ENCODE data around the gene MKNK2. TPM values are rescaled to one million over a fixed set of nuclear protein-coding genes. Genes with fewer than 3 reads are reported as not detected.

Gene MKNK2
- total RNA-seq, 4 donors from 2014 or later, result 126 to 265 (median 152) TPM

DNA sequence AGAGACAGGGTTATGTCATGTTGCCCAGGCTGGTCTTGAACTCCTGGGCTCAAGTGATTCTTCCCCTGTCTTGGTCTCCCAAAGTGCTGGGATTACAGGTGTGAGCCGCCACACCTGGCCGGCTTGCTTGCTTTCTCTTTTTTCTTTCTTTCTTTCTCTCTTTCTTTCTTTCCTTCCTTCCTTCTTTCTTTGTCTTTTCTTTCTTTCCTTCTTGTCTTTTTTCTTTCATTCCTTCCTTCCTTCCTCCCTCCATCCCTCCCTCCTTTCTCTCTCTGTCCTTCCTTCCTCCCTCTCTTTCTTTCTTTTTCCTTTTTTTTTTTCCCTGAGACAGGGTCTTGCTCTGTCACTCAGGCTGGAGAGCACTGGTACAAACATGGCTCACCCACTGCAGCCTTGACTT is 28.8 kb downstream of the MKNK2 start:
- Histone ChIP-seq H3K4me3 (no peak overlapping the region), H3K4me1 (peaks cover 0 to 13% (median 4%) of the 10 kb centered on the region in 4 donors), H3K27ac (no peak overlapping the region), H3K36me3 (no peaks in the 10 kb centered on the region), H3K9me3 (peaks cover 0 to 4% (median 0%) of the 10 kb centered on the region in 4 donors), H3K27me3 (no peaks in the 10 kb centered on the region)
- TF ChIP-seq POLR2A (IDR thresholded peaks at IDR 0.05) (no peak), EP300 (IDR thresholded peaks at IDR 0.05) (no peak)
- TF ChIP-seq, protein P1, sequence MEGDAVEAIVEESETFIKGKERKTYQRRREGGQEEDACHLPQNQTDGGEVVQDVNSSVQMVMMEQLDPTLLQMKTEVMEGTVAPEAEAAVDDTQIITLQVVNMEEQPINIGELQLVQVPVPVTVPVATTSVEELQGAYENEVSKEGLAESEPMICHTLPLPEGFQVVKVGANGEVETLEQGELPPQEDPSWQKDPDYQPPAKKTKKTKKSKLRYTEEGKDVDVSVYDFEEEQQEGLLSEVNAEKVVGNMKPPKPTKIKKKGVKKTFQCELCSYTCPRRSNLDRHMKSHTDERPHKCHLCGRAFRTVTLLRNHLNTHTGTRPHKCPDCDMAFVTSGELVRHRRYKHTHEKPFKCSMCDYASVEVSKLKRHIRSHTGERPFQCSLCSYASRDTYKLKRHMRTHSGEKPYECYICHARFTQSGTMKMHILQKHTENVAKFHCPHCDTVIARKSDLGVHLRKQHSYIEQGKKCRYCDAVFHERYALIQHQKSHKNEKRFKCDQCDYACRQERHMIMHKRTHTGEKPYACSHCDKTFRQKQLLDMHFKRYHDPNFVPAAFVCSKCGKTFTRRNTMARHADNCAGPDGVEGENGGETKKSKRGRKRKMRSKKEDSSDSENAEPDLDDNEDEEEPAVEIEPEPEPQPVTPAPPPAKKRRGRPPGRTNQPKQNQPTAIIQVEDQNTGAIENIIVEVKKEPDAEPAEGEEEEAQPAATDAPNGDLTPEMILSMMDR (IDR thresholded peaks at IDR 0.05), result no peak
- no peak for DNase-seq (ENCODE audit: low spot score in 2 of 2)
- WGBS, 2 donors, result 90 to 98% methylated on average over 2 of the region's 2 CpGs

DNA sequence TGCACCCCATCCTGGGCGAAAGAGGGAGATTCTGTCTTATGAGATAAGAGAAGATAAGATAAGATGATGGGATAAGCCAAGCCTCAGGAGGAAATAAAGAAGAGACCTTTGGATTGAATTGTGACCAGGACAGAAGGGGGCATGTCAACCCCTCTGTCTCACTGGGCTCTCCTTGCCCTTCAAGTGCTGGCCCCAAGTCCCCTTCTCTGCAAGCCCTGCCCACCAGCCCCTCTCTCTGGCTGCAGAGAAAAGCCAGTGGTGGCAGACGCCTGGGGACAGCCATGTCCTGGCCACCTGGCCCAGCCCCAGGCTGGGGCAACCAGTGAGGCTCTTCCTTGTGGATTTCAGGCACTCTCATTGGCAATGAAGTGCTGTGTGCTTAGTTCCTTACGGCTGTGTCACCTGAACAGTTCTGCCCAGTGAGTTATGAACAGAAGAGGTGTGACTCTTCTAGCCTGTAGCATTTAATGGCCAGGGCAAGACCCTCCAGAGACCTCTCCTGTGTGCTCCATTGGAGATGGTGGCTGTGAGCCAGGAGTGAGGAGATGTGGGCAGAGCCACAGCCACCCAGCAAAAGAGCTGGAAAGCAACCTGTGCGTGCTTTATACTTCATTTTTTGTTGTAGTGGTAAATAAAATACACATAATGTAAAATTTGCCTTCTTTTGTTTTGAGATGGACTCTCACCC is 29.4 kb downstream of the MKNK2 start:
- no peak for TF ChIP-seq EP300 (IDR thresholded peaks at IDR 0.05)
- peaks cover 0 to 4% (median 0%) of the 10 kb centered on the region in 4 donors for H3K9me3 ChIP-seq
- peak overlapping the region in 2 of 4 donors; percentile 25 to 55 for H3K27ac ChIP-seq
- WGBS, 2 donors, result 76 to 84% methylated on average over 4 of the region's 4 CpGs
- H3K4me1 ChIP-seq, result peaks cover 0 to 11% (median 4%) of the 10 kb centered on the region in 4 donors
- H3K27me3 ChIP-seq, result no peaks in the 10 kb centered on the region
- no peak for DNase-seq (ENCODE audit: low spot score in 2 of 2)
- H3K36me3 ChIP-seq, result no peaks in the 10 kb centered on the region
- H3K4me3 ChIP-seq, result no peak overlapping the region

GRCh38 chr19:2018752-2019151 is 32.3 kb downstream of the MKNK2 start:
- TF ChIP-seq POLR2A (IDR thresholded peaks at IDR 0.05) (no peak), EP300 (IDR thresholded peaks at IDR 0.05) (no peak)
- TF ChIP-seq, protein P1 (IDR thresholded peaks at IDR 0.05), result no peak
- Histone ChIP-seq H3K9me3 (no peaks in the 10 kb centered on the region), H3K36me3 (no peaks in the 10 kb centered on the region), H3K27ac (no peak overlapping the region), H3K4me1 (peaks cover 0 to 31% (median 14%) of the 10 kb centered on the region in 4 donors), H3K27me3 (no peaks in the 10 kb centered on the region), H3K4me3 (no peak overlapping the region)
- WGBS, 2 donors, result 89 to 91% methylated on average over 13 of the region's 13 CpGs
- DNase-seq (ENCODE audit: low spot score in 2 of 2), result no peak

- Histone ChIP-seq H3K27me3 (no peaks in the 10 kb centered on the region), H3K9me3 (no peaks in the 10 kb centered on the region), H3K4me1 (peaks cover 0 to 44% (median 14%) of the 10 kb centered on the region in 4 donors), H3K36me3 (peaks cover 0 to 20% (median 0%) of the 10 kb centered on the region in 3 donors), H3K4me3 (peak overlapping the region; percentile 15 to 82 (median 26)), H3K27ac (peak overlapping the region; percentile 68 to 89 (median 76))
- WGBS, 2 donors, result 62 to 70% methylated on average over 23 of the region's 23 CpGs
- TF ChIP-seq, protein P1 (IDR thresholded peaks at IDR 0.05), result no peak
- TF ChIP-seq POLR2A (IDR thresholded peaks at IDR 0.05), result peak in 1 of 2 donors; percentile 15
- TF ChIP-seq EP300 (IDR thresholded peaks at IDR 0.05), result peak in 1 of 2 donors; percentile 17
- DNase-seq (ENCODE audit: low spot score in 2 of 2), result peak; percentile 66 to 81
These were observed 34.8 kb downstream of the MKNK2 start for GRCh38 chr19:2016041-2016807.

GRCh38 chr19:2015608-2015950 is 35.5 kb downstream of the MKNK2 start, which contains the start of gene BTBD2:
BTBD2 (minus strand) TSS chr19:2015714; CDS start chr19:2015703, 11 bp downstream.
- Histone ChIP-seq H3K4me1 (peaks cover 0 to 44% (median 14%) of the 10 kb centered on the region in 4 donors), H3K36me3 (peaks cover 0 to 26% (median 0%) of the 10 kb centered on the region in 3 donors), H3K4me3 (peak within 1 kb of the TSS; percentile 54 to 82 (median 65)), H3K27me3 (no peaks in the 10 kb centered on the region), H3K27ac (peak within 1 kb of the TSS; percentile 71 to 89 (median 77)), H3K9me3 (no peaks in the 10 kb centered on the region)
- no CpG with 5 or more reads among the region's 20 CpGs for WGBS, 2 donors
- TF ChIP-seq POLR2A (IDR thresholded peaks at IDR 0.05), result no peak
- TF ChIP-seq, protein P1 (IDR thresholded peaks at IDR 0.05), result no peak
- DNase-seq (ENCODE audit: low spot score in 2 of 2), result peak in 1 of 2 donors; percentile 52
